Measurements from ENCODE around the gene LMX1B.

LMX1B gene

DNA sequence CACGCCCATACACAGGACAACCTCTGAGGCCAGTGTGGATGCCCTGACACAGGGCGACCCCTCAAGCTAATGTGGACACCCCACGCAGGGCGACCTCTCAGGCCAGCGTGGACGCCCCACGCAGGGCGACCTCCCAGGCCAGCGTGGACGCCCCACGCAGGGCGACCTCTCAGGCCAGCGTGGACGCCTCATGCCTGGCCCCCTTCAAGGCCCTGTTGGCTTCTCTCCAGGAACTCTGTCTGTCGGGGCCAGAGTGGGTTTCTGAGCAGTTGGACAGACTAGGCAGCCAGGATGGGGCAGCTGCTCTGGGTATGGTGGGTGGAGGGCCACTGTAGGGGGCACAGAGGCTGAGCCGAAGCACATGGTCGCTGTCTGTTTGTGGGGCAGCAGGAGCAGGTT, 47.4 kb downstream of the LMX1B start:
- H3K4me3 ChIP-seq (ENCODE audit: low read length), result no peak overlapping the region
- DNase-seq (ENCODE audit: low read depth), result no peak
- TF ChIP-seq, protein P1, sequence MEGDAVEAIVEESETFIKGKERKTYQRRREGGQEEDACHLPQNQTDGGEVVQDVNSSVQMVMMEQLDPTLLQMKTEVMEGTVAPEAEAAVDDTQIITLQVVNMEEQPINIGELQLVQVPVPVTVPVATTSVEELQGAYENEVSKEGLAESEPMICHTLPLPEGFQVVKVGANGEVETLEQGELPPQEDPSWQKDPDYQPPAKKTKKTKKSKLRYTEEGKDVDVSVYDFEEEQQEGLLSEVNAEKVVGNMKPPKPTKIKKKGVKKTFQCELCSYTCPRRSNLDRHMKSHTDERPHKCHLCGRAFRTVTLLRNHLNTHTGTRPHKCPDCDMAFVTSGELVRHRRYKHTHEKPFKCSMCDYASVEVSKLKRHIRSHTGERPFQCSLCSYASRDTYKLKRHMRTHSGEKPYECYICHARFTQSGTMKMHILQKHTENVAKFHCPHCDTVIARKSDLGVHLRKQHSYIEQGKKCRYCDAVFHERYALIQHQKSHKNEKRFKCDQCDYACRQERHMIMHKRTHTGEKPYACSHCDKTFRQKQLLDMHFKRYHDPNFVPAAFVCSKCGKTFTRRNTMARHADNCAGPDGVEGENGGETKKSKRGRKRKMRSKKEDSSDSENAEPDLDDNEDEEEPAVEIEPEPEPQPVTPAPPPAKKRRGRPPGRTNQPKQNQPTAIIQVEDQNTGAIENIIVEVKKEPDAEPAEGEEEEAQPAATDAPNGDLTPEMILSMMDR (conservative IDR thresholded peaks at IDR 0.05; ENCODE audit: low read depth, low read length), result no peak

GRCh38 chr9:126661521-126662251, 48.0 kb downstream of the LMX1B start:
- TF ChIP-seq, protein P1 (conservative IDR thresholded peaks at IDR 0.05; ENCODE audit: low read depth, low read length), result peak; percentile 42
- no peak for DNase-seq (ENCODE audit: low read depth)

DNA sequence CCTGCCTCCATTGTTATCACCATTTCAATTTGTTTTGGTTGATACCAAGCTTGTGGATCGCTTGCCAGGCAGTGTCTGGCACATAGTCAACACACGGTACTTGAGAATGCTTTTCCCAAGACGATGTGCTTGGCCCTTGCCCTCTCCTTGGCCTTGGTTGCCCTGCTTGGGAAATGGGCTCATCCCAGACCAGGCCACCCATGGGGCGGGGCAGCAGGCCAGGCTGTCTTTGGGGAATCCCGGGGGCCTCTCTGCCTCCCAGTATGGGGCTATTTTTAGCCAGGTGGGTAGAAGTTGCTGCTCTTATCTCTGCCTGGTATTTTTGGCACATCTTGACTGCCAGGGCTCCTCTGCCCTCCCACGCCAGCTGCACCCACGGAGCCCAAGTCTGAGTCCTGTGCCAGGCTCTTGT, 49.9 kb downstream of the LMX1B start:
- TF ChIP-seq, protein P1 (conservative IDR thresholded peaks at IDR 0.05; ENCODE audit: low read depth, low read length), result no peak
- H3K4me3 ChIP-seq (ENCODE audit: low read length), result no peak overlapping the region
- DNase-seq (ENCODE audit: low read depth), result no peak

More at GRCh38 chr9:126661521-126662251, 48.0 kb downstream of the LMX1B start:
- H3K4me3 ChIP-seq (ENCODE audit: low read length), result no peak overlapping the region

DNA sequence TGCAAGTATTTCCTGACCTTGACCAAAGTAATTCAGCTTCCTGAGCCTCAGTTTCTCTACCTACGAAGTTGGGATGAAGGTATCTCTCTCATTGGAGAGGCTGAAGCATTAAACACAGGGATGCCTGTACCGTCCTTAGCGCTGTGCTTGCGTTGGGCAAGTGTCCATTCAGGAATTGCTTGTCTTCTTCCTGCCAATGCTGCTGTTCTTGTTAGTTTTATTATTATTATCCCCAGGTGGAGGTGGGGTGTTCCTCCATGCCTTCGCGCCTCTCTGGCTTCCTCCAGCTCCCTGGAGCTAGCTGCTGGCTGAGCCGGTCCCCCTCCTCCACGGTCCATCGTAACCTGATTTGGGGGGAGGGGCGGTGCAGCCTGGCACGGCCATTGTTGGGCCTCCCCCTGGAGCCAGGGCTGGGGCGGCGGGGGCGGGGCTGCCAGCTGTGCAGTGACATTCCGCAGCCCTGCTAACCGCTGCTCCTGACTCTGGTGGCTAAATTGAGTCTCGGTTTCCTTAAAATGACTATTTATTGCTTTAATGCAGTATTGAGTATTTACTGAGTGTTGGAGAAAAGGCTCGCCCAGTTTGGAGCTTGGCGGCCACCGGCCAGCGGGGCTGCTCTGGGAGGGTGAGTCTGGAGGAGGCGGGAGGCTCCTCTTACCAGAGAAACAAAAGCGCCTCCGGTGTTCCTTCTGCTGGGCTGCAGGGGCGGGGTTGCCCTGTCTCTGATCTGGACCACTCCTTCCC, 51.3 kb downstream of the LMX1B start:
- H3K4me3 ChIP-seq (ENCODE audit: low read length), result no peak overlapping the region
- TF ChIP-seq, protein P1 (conservative IDR thresholded peaks at IDR 0.05; ENCODE audit: low read depth, low read length), result no peak
- DNase-seq (ENCODE audit: low read depth), result no peak

DNA sequence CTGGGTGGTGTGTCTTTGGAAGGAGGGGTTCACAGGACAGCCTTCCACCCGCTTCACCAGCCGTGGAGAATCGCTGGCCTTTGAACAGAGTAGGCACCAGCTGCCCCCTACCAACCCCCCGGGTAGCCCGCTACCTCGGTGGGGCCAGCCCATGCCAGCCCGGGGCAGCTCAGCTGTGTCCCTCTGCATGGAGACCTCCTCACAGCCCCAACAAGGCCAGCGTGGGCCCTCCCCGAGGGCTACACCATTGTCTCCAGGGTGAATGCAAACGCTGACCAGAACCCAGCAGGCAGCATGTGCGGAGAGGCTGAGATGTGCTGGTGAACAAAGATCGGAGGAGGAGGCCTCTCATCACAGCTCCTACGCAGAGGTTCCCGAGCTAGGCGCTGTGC, 51.9 kb downstream of the LMX1B start:
- no peak overlapping the region for H3K4me3 ChIP-seq (ENCODE audit: low read length)

DNA sequence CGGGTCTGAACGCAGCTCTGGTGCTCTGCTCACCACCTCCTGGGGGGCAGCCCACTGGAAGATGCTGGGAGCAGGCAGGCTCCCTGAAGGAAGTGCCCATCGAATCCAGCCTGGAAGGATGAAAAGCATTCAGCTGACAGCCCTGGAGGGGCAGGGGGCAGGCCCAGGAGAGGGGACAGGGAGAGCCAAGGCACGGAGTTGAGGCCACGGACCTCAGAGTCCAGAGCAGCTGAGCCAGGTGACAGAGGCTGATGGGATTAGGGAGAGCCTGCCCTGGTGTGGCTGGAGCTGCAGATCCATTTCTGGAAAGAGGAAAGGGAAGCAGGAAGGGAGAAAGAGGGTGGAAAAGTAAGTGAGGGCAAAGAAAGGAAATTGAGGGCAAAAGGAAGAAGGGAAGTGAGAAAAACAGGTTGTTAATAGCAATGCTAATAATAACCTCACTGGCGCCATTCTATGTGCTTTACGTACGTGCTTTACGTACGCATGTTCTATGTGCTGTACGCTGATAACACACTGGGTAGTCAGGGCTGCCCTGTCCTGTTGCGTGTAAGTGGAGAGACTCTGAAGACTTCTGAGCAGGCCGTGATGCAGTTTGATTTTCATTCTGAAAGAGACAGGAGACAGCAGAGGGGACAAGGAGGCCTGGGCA, 52.6 kb downstream of the LMX1B start:
- no peak for DNase-seq (ENCODE audit: low read depth)
- no peak overlapping the region for H3K4me3 ChIP-seq (ENCODE audit: low read length)
- TF ChIP-seq, protein P1 (conservative IDR thresholded peaks at IDR 0.05; ENCODE audit: low read depth, low read length), result no peak

More for the DNA sequence above, 51.9 kb downstream of the LMX1B start:
- TF ChIP-seq, protein P1 (conservative IDR thresholded peaks at IDR 0.05; ENCODE audit: low read depth, low read length), result no peak
- no peak for DNase-seq (ENCODE audit: low read depth)

Measured in retinal pigment epithelial cell (primary cell).